OCI-LY1 (cell line): ENCODE data around the gene SYNJ1.
"Not testable (repeated sequence)": the region's sequence is repeated elsewhere in the genome, so short reads cannot be mapped to it uniquely, and the experiment has no call there.

ENCODE experiments used
- CTCF ChIP-seq: fragments of 200-600 bp; sonication (generic), shearing (Covaris generic); IDR thresholded peaks from 2 replicates; pipeline ENCODE4 v1.5.1; 2017; ENCODE audit warnings: mild to moderate bottlenecking, antibody characterized with exemption, low read length, moderate library complexity, mixed read lengths
- EZH2 ChIP-seq: fragments of 200-600 bp; sonication (generic), shearing (Covaris generic); IDR thresholded peaks from 2 replicates; pipeline ENCODE4 v1.8.0; 2017; ENCODE audit warnings: borderline replicate concordance, mixed run types, mild to moderate bottlenecking, antibody characterized with exemption, low read length, moderate library complexity, mixed read lengths

- TF ChIP-seq CTCF, EZH2: not testable (repeated sequence)
Measured at GRCh38 chr21:32661981-32662380, 65.8 kb downstream of the SYNJ1 start.
